K562 (cell line): ENCODE data around the gene TSC22D1. TPM values are rescaled to one million over a fixed set of nuclear protein-coding genes. Genes with fewer than 3 reads are reported as not detected.

ENCODE experiments used
- ATAC-seq: fragments of 200-7000 bp; cut with Tn5 transposase; 3 replicates; pipeline ENCODE4 v1.9.1; 2020; ENCODE audit warnings: moderate library complexity
- BruUV-seq: library from RNA; stranded (reverse); fragments of 400-500 nt; replicated peaks from 2 replicates; lab custom pipeline; 2021; lab: Mats Ljungman, UMichigan
- CTCF ChIA-PET: fragments of 300-600 bp; formaldehyde crosslinking; extraction: SDS; loops from one replicate; lab custom pipeline; 2021; ENCODE audit warnings: low intra/inter-chr PET ratio; lab: Yijun Ruan, JAX
- POLR2A ChIA-PET: fragments of 300-600, 350-650 bp; sonication (Branson Sonifier 250); formaldehyde crosslinking; extraction: SDS; loops from one replicate; lab custom pipeline; 2021; ENCODE audit warnings: antibody characterized with exemption, inconsistent platforms; lab: Yijun Ruan, JAX
- DNase-seq, 4 experiments: peaks; one replicate each; pipeline versions ENCODE4 v3.0.0 to v3.0.0-alpha.2; 2011 to 2018; ENCODE audit warnings: low spot score in 3 of 4, mixed read lengths in 3 of 4; ENCODE audit errors: extremely low read depth in 1 of 4
- FAIRE-seq: peaks from 2 replicates; lab custom pipeline; 2011; peaks lifted over from hg19 to GRCh38; lab: Jason Lieb, UNC
- H2AFZ ChIP-seq: 2 replicates; pipeline ENCODE4 v1.6.0; 2011; ENCODE audit warnings: low read depth, low read length, control low read depth, inconsistent platforms
- H3K27ac ChIP-seq: fragments of 200-600 bp; 3 replicates; pipeline ENCODE4 v1.8.0; 2011; ENCODE audit warnings: low read depth, mild to moderate bottlenecking, control low read depth, inconsistent platforms, low read length, moderate library complexity, mixed read lengths; ENCODE audit errors: extremely low read depth
- H3K27me3 ChIP-seq, 2 experiments: fragments of 300-600 bp in 1 of 2; 2 replicates in 1 of 2; 3 replicates in 1 of 2; pipeline versions ENCODE4 v1.6.0 to v1.8.0; 2011; ENCODE audit warnings: inconsistent platforms in 2 of 2, low read length in 2 of 2, mild to moderate bottlenecking in 1 of 2, mixed read lengths in 1 of 2, moderate library complexity in 1 of 2; ENCODE audit not compliant: control insufficient read depth in 2 of 2, insufficient read depth in 2 of 2
- H3K36me3 ChIP-seq: fragments of 300-600 bp; 3 replicates; pipeline ENCODE4 v1.8.0; 2011; ENCODE audit warnings: mild to moderate bottlenecking, low read length, inconsistent platforms; ENCODE audit not compliant: control insufficient read depth, insufficient read depth
- H3K4me1 ChIP-seq, 2 experiments: fragments of 200-600 bp in 1 of 2; replicated peaks in 1 of 2; 2 replicates in 1 of 2; 3 replicates in 1 of 2; pipeline versions ENCODE4 v1.5.1 to v1.8.0; 2011; ENCODE audit warnings: inconsistent platforms in 2 of 2, low read length in 2 of 2, mild to moderate bottlenecking in 1 of 2, mixed read lengths in 1 of 2, moderate library complexity in 1 of 2; ENCODE audit not compliant: control insufficient read depth in 2 of 2, insufficient read depth in 2 of 2
- H3K4me2 ChIP-seq: 2 replicates; pipeline ENCODE4 v1.6.1; 2011; ENCODE audit warnings: low read length, control low read depth, inconsistent platforms, mixed read lengths; ENCODE audit not compliant: insufficient read depth
- H3K4me3 ChIP-seq: fragments of 200-600 bp; sonication (generic), shearing (Covaris generic); 2 replicates; pipeline ENCODE4 v1.5.1; 2016; ENCODE audit warnings: control low read depth, inconsistent platforms
- H3K79me2 ChIP-seq: fragments of 200-600 bp; 3 replicates; pipeline ENCODE4 v1.8.0; 2011; ENCODE audit warnings: low read length, inconsistent platforms; ENCODE audit not compliant: control insufficient read depth, insufficient read depth
- H3K9ac ChIP-seq, 2 experiments: 2 replicates each; pipeline versions ENCODE4 v1.6.0 to v1.6.1; 2011; ENCODE audit warnings: low read depth in 2 of 2, low read length in 2 of 2, control low read depth in 1 of 2, inconsistent platforms in 1 of 2, mild to moderate bottlenecking in 1 of 2, mixed read lengths in 1 of 2; ENCODE audit not compliant: insufficient read depth in 1 of 2
- H3K9me1 ChIP-seq: one replicate; pipeline ENCODE4 v1.6.0; 2011; ENCODE audit warnings: inconsistent platforms, mild to moderate bottlenecking, low read length, moderate library complexity; ENCODE audit not compliant: control insufficient read depth, insufficient read depth
- H3K9me3 ChIP-seq: replicated peaks from 2 replicates; pipeline ENCODE4 v1.5.1; 2011; ENCODE audit warnings: low read depth, low read length, inconsistent platforms; ENCODE audit not compliant: control insufficient read depth, insufficient read depth
- H4K20me1 ChIP-seq: replicated peaks from 2 replicates; pipeline ENCODE4 v1.6.1; 2011; ENCODE audit warnings: low read length, inconsistent platforms, mixed read lengths; ENCODE audit not compliant: control insufficient read depth, insufficient read depth
- CHD7 ChIP-seq: fragments of 200-600 bp; sonication (generic); IDR thresholded peaks from one replicate; pipeline ENCODE4 v1.6.1; 2012; ENCODE audit warnings: mild to moderate bottlenecking, low read depth, low read length, inconsistent platforms
- CTCF ChIP-seq, 3 experiments: IDR thresholded peaks in 2 of 3; conservative IDR thresholded peaks in 1 of 3; 2 replicates each; pipeline ENCODE4 v1.5.1; 2011 to 2012; ENCODE audit warnings: low read length in 3 of 3, mild to moderate bottlenecking in 3 of 3, control low read depth in 2 of 3, improper control_type of control experiment in 1 of 3, inconsistent platforms in 1 of 3, low read depth in 1 of 3, mixed read lengths in 1 of 3, moderate library complexity in 1 of 3; ENCODE audit not compliant: insufficient read depth in 2 of 3
- EP400 ChIP-seq: fragments of 450-650 bp; IDR thresholded peaks from 2 replicates; pipeline ENCODE4 v1.6.1; 2017; ENCODE audit warnings: antibody characterized with exemption, mild to moderate bottlenecking, moderate library complexity
- PHB ChIP-seq: fragments of 250-450 bp; sonication (Bioruptor Pico); IDR thresholded peaks from 2 replicates; pipeline ENCODE4 v1.5.0; 2021
- SIX5 ChIP-seq, 2 experiments: IDR thresholded peaks; 2 replicates each; pipeline ENCODE4 v1.6.1; 2011; ENCODE audit warnings: low read length in 2 of 2, borderline replicate concordance in 1 of 2, low read depth in 1 of 2, mild to moderate bottlenecking in 1 of 2, moderate library complexity in 1 of 2; ENCODE audit not compliant: insufficient read depth in 1 of 2
- ZNF316 ChIP-seq: fragments of 450-650 bp; IDR thresholded peaks from 2 replicates; pipeline ENCODE4 v1.6.1; 2016
- ZNF41 ChIP-seq: fragments of 250-450 bp; sonication (Bioruptor Pico); conservative IDR thresholded peaks from 2 replicates; pipeline ENCODE4 v1.4.0; 2020; ENCODE audit warnings: mild to moderate bottlenecking
- WGBS: fragments of 100-300 bp; shearing (Covaris generic); methylation state at CpG from one replicate; pipeline ENCODE4 v1.1.6; 2016; ENCODE audit warnings: low coverage, mixed read lengths; ENCODE audit not compliant: insufficient coverage; ENCODE audit errors: missing lambda C conversion rate; 5-methylcytosine and 5-hydroxymethylcytosine counted together
- in situ Hi-C: fragments of 300-500 bp; cut with MboI; formaldehyde crosslinking; loops from 4 replicates; pipeline ENCODE4 v1.15.0; 2018; ENCODE audit warnings: inconsistent platforms, mixed read lengths
- intact Hi-C: fragments of 100-400 bp; cut with micrococcal nuclease; formaldehyde crosslinking; loops from 2 replicates; pipeline ENCODE4 v1.14.2; 2022
- polyA plus RNA-seq, 8 experiments: library from polyadenylated mRNA; depleted of rRNA in 4 of 8; stranded (reverse) in 5 of 8; unstranded in 3 of 8; fragments of >200 nt; fragmentation: Nextera tagmentation in 2 of 8; fragmentation: Illumina TruSeq in 1 of 8; extraction: Ambion mirVana in 2 of 8; extraction: Trizol in 1 of 8; gene quantifications; 2 replicates each; pipeline versions ENCODE4 v1.2.1 to v1.2.3, GENCODE V29; 2011 to 2014; ENCODE audit warnings: inconsistent platforms in 1 of 8, missing spikeins in 1 of 8
- total RNA-seq, 7 experiments: library from RNA; depleted of rRNA in 6 of 7; stranded (reverse); fragments of >200 nt in 6 of 7; fragmentation: Illumina TruSeq in 2 of 7; extraction: Trizol in 2 of 7; gene quantifications; 2 replicates each; pipeline versions ENCODE4 v1.2.1 to v1.2.3, GENCODE V29; 2011 to 2021; ENCODE audit warnings: low replicate concordance in 1 of 7

Gene TSC22D1
- total and polyA plus RNA-seq, 9 of the 15 experiments (the other 6 are each of a cell fraction or from before 2014, with no cell fraction given) = 2.6 to 19.8 (median 8.4) TPM

GRCh38 chr13:44573790-44574465 is 2.2 kb downstream of the TSC22D1 start:
- no peaks in the 10 kb centered on the region for H3K27me3 ChIP-seq
- BruUV-seq = no TSS peak
- no peaks in the 10 kb centered on the region for H3K79me2 ChIP-seq
- no peak overlapping the region for H3K27ac ChIP-seq
- no peaks in the 10 kb centered on the region for H3K9me3 ChIP-seq
- H3K4me3 ChIP-seq = no peak overlapping the region
- intact Hi-C loops (no loop called here), in situ Hi-C loops (no loop called here)
- POLR2A ChIA-PET = interaction anchor here (0.6 to 0.9 kb wide), 2 partner anchors 51 to 165 kb away, joined by 3 to 5 read pairs; no protein-coding TSS in a partner anchor
- H2AFZ ChIP-seq = no peak overlapping the region
- DNase-seq = peak in 3 of 4 experiments; percentile 9 to 44 (median 13)
- peak; percentile 55 for ATAC-seq
- peaks cover 0 to 25% of the 10 kb centered on the region in 2 experiments; a peak in 4 of 5 replicates for H3K4me1 ChIP-seq
- 7% methylated on average over 3 of the region's 4 CpGs for WGBS
- CTCF ChIA-PET = no interaction called here
- no peak overlapping the region; the same call in 1 of the 2 replicates for H3K4me2 ChIP-seq
- no peaks in the 10 kb centered on the region for H3K36me3 ChIP-seq
- FAIRE-seq = peak; percentile 78
- H3K9ac ChIP-seq = no peak overlapping the region
- no peaks in the 10 kb centered on the region for H3K9me1 ChIP-seq
- no peaks in the 10 kb centered on the region for H4K20me1 ChIP-seq
- TF ChIP-seq CHD7 = no peak
- peak; percentile 36 to 40 (median 38); a peak in 4 of 6 replicates for TF ChIP-seq CTCF (IDR thresholded peaks at IDR 0.05 in 2 of 3, conservative IDR thresholded peaks at IDR 0.05 in 1 of 3; ENCODE audit: insufficient read depth in 2 of 3, low read depth in 1 of 3, low read length in 3 of 3)
- TF ChIP-seq PHB (CRISPR knock-in tag) = no peak
- no peak for TF ChIP-seq EP400
- TF ChIP-seq SIX5 (IDR thresholded peaks at IDR 0.05; ENCODE audit: borderline replicate concordance in 1 of 2, insufficient read depth in 1 of 2, low read depth in 1 of 2, low read length in 2 of 2) = no peak
- TF ChIP-seq ZNF41 (CRISPR knock-in tag) = no peak
- 0 out of 2 replicates have a peak, but pooled peaks have one; percentile 2 for TF ChIP-seq ZNF316
